ENCODE results near the gene DAAM1. TPM values are rescaled to one million over a fixed set of nuclear protein-coding genes. Genes with fewer than 3 reads are reported as not detected.

Gene DAAM1
- total RNA-seq, 1 experiment from 2014 or later, result 30.4 TPM

GRCh38 chr14:59272633-59273032 lies 84.2 kb downstream of the DAAM1 start (continued):
- no peak for TF ChIP-seq ZNF138 (CRISPR knock-in tag; conservative IDR thresholded peaks at IDR 0.05)
- no peak for TF ChIP-seq MLX (CRISPR knock-in tag; IDR thresholded peaks at IDR 0.05)
- no peak for TF ChIP-seq CDX4 (CRISPR knock-in tag; IDR thresholded peaks at IDR 0.05; ENCODE audit: borderline replicate concordance)

GRCh38 chr14:59273737-59274136 lies 85.3 kb downstream of the DAAM1 start:
- CTCF ChIA-PET, result interaction anchor here (0.6 kb wide), 1 partner anchor 86 kb away, joined by 3 read pairs; the partner anchor contains the start of gene DAAM1
- H3K4me1 Mint-ChIP-seq, result peaks cover 13% of the 10 kb centered on the region
- ATAC-seq (no peak), DNase-seq (ENCODE audit: low spot score) (no peak)
- H3K4me3 Mint-ChIP-seq, result no peak overlapping the region
- H3K27me3 Mint-ChIP-seq (ENCODE audit: low read depth), result no peaks in the 10 kb centered on the region
- H3K9me3 Mint-ChIP-seq, result no peaks in the 10 kb centered on the region
- POLR2A ChIA-PET, result no interaction called here
- no peak for TF ChIP-seq ZNF317 (CRISPR knock-in tag; IDR thresholded peaks at IDR 0.05; ENCODE audit: borderline replicate concordance, low read depth)
- TF ChIP-seq JUN (CRISPR knock-in tag; IDR thresholded peaks at IDR 0.05), result no peak
- no peak for TF ChIP-seq STAT6 (CRISPR knock-in tag; conservative IDR thresholded peaks at IDR 0.05; ENCODE audit: low read depth)
- TF ChIP-seq SMAD4 (CRISPR knock-in tag; IDR thresholded peaks at IDR 0.05), result no peak
- TF ChIP-seq ARID4B (CRISPR knock-in tag; IDR thresholded peaks at IDR 0.05; ENCODE audit: borderline replicate concordance), result no peak
- TF ChIP-seq ATF2 (CRISPR knock-in tag; IDR thresholded peaks at IDR 0.05; ENCODE audit: borderline replicate concordance, low read depth), result no peak
- no peaks in the 10 kb centered on the region; the same call in 1 of the 2 replicates for H3K36me3 Mint-ChIP-seq
- H3K27ac Mint-ChIP-seq, result no peak overlapping the region

- ChIA-PET CTCF (no interaction called here), POLR2A (no interaction called here)
- DNase-seq (ENCODE audit: low spot score), result no peak
- peak; percentile 58 for ATAC-seq
- H3K4me3 Mint-ChIP-seq, result no peak overlapping the region
- H3K27me3 Mint-ChIP-seq (ENCODE audit: low read depth), result no peaks in the 10 kb centered on the region
- H3K9me3 Mint-ChIP-seq, result peaks cover 5% of the 10 kb centered on the region
- peaks cover 10% of the 10 kb centered on the region for H3K4me1 Mint-ChIP-seq
- H3K27ac Mint-ChIP-seq, result no peak overlapping the region
- H3K36me3 Mint-ChIP-seq, result peaks cover 3% of the 10 kb centered on the region; the same call in 1 of the 2 replicates
- TF ChIP-seq PREB (CRISPR knock-in tag; IDR thresholded peaks at IDR 0.05; ENCODE audit: borderline replicate concordance) (no peak), NR2C2 (CRISPR knock-in tag; IDR thresholded peaks at IDR 0.05) (no peak), OVOL2 (CRISPR knock-in tag; IDR thresholded peaks at IDR 0.05; ENCODE audit: borderline replicate concordance) (no peak), CDX4 (CRISPR knock-in tag; IDR thresholded peaks at IDR 0.05; ENCODE audit: borderline replicate concordance) (no peak), E2F1 (CRISPR knock-in tag; IDR thresholded peaks at IDR 0.05) (no peak), USF1 (CRISPR knock-in tag; IDR thresholded peaks at IDR 0.05) (no peak), ATF3 (CRISPR knock-in tag; conservative IDR thresholded peaks at IDR 0.05) (no peak)
These were observed 86.5 kb downstream of the DAAM1 start for GRCh38 chr14:59274991-59275391.
